ENCODE measurements around the gene ADGRF5. TPM values are rescaled to one million over a fixed set of nuclear protein-coding genes. Genes with fewer than 3 reads are reported as not detected.

ADGRF5 gene, protein sequence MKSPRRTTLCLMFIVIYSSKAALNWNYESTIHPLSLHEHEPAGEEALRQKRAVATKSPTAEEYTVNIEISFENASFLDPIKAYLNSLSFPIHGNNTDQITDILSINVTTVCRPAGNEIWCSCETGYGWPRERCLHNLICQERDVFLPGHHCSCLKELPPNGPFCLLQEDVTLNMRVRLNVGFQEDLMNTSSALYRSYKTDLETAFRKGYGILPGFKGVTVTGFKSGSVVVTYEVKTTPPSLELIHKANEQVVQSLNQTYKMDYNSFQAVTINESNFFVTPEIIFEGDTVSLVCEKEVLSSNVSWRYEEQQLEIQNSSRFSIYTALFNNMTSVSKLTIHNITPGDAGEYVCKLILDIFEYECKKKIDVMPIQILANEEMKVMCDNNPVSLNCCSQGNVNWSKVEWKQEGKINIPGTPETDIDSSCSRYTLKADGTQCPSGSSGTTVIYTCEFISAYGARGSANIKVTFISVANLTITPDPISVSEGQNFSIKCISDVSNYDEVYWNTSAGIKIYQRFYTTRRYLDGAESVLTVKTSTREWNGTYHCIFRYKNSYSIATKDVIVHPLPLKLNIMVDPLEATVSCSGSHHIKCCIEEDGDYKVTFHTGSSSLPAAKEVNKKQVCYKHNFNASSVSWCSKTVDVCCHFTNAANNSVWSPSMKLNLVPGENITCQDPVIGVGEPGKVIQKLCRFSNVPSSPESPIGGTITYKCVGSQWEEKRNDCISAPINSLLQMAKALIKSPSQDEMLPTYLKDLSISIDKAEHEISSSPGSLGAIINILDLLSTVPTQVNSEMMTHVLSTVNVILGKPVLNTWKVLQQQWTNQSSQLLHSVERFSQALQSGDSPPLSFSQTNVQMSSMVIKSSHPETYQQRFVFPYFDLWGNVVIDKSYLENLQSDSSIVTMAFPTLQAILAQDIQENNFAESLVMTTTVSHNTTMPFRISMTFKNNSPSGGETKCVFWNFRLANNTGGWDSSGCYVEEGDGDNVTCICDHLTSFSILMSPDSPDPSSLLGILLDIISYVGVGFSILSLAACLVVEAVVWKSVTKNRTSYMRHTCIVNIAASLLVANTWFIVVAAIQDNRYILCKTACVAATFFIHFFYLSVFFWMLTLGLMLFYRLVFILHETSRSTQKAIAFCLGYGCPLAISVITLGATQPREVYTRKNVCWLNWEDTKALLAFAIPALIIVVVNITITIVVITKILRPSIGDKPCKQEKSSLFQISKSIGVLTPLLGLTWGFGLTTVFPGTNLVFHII (N-terminal part only)
- 43.1 TPM in 2 replicates for total RNA-seq

DNA sequence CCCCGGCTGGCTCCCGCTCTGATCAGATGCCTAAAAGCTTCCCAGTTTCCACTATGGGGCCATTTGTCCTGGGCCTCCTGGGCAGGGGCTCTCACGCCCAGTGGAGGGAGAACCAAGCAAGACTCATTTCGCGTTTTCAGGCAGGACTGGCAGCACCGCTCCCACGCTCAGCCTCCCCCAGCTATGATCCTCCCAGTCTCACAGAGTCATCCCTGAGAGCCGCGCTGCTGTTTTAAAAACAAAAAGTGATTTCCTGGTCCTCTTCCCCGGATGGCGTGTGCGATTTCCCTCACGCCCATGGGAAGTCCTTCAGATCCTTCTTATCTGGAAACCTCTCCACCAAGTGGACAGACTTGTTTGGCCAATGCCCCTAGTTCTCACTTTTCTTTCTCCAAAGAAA, at the start of gene ADGRF5:
TSS of gene ADGRF5 (minus strand) at position 208 of the 400 bp plus-strand sequence. CDS start 15,176 bp downstream, outside the sequence.

Other genes starting within 250 kb of the ADGRF5 start
- gene TDRD6, start 234.1 kb downstream of the ADGRF5 start, total RNA-seq, result under 0.01 TPM in 2 replicates
- gene PLA2G7, start 186.6 kb downstream of the ADGRF5 start, total RNA-seq, result under 0.01 TPM in 1 of 2 replicates, not detected in the other
- gene ANKRD66, start 175.0 kb downstream of the ADGRF5 start, total RNA-seq, result not detected in 2 replicates
- not detected in 2 replicates for gene MEP1A, start 128.5 kb downstream of the ADGRF5 start, total RNA-seq
- under 0.01 TPM in 1 of 2 replicates, not detected in the other for gene ADGRF1, start 120.4 kb upstream of the ADGRF5 start, total RNA-seq

Measured in regular cardiac myocyte (primary cell).